ENCODE measurements around the gene KSR1. TPM values are rescaled to one million over a fixed set of nuclear protein-coding genes. Genes with fewer than 3 reads are reported as not detected.
A peak's percentile ranks its signal among the peaks of the same experiment; 100 is the strongest.

The KSR1 gene
- polyA plus RNA-seq, 1 experiment: 28.2 TPM

- H3K4me3 ChIP-seq (ENCODE audit: low read depth, low read length): no peak overlapping the region
- ChIA-PET POLR2A (no interaction called here), CTCF (interaction anchor here (0.6 to 1.8 kb wide), 4 partner anchors 97 to 271 kb away, joined by 3 to 4 read pairs (median 3); no protein-coding TSS in a partner anchor)
- no peaks in the 10 kb centered on the region for H3K27me3 ChIP-seq (ENCODE audit: control insufficient read depth, insufficient read depth, low read length)
- no peaks in the 10 kb centered on the region; the same call in 1 of the 2 replicates for H3K9me3 ChIP-seq (ENCODE audit: control insufficient read depth, insufficient read depth, low read length)
- no peak for DNase-seq (ENCODE audit: low read depth, low spot score)
- no peak for TF ChIP-seq CTCF (IDR thresholded peaks at IDR 0.05; ENCODE audit: low read depth, low read length)
- peak overlapping the region; percentile 11 for H3K27ac ChIP-seq (ENCODE audit: low read depth, low read length)
These were observed 50.3 kb downstream of the KSR1 start for GRCh38 chr17:27506348-27507218.

- TF ChIP-seq CTCF (IDR thresholded peaks at IDR 0.05; ENCODE audit: low read depth, low read length): no peak
- no peak overlapping the region for H3K4me3 ChIP-seq (ENCODE audit: low read depth, low read length)
- DNase-seq (ENCODE audit: low read depth, low spot score): no peak
- POLR2A ChIA-PET: interaction anchor here (0.7 to 1.2 kb wide), 2 partner anchors 25 to 66 kb away, joined by 3 to 4 read pairs; no protein-coding TSS in a partner anchor
- CTCF ChIA-PET: interaction anchor here (1.0 to 3.1 kb wide), 3 partner anchors 11 to 275 kb away, joined by 4 to 11 read pairs (median 5); no protein-coding TSS in a partner anchor
- no peaks in the 10 kb centered on the region for H3K9me3 ChIP-seq (ENCODE audit: control insufficient read depth, insufficient read depth, low read length)
- H3K27ac ChIP-seq (ENCODE audit: low read depth, low read length): no peak overlapping the region
- no peaks in the 10 kb centered on the region for H3K27me3 ChIP-seq (ENCODE audit: control insufficient read depth, insufficient read depth, low read length)
These were observed 55.1 kb downstream of the KSR1 start for GRCh38 chr17:27511168-27511883.

GRCh38 chr17:27512031-27512430, 55.8 kb downstream of the KSR1 start:
- TF ChIP-seq CTCF (IDR thresholded peaks at IDR 0.05; ENCODE audit: low read depth, low read length): no peak
- no peak overlapping the region for H3K4me3 ChIP-seq (ENCODE audit: low read depth, low read length)
- no peaks in the 10 kb centered on the region for H3K27me3 ChIP-seq (ENCODE audit: control insufficient read depth, insufficient read depth, low read length)
- no peak overlapping the region for H3K27ac ChIP-seq (ENCODE audit: low read depth, low read length)
- POLR2A ChIA-PET: interaction anchor here (0.7 to 1.2 kb wide), 3 partner anchors 25 to 66 kb away, joined by 3 to 4 read pairs (median 4); no protein-coding TSS in a partner anchor
- CTCF ChIA-PET: interaction anchor here (1.0 to 3.1 kb wide), 4 partner anchors 10 to 276 kb away, joined by 4 to 11 read pairs (median 4); partner anchors contain the start of gene KSR1
- H3K9me3 ChIP-seq (ENCODE audit: control insufficient read depth, insufficient read depth, low read length): no peaks in the 10 kb centered on the region
- no peak for DNase-seq (ENCODE audit: low read depth, low spot score)

- no peak for TF ChIP-seq CTCF (IDR thresholded peaks at IDR 0.05; ENCODE audit: low read depth, low read length)
- H3K9me3 ChIP-seq (ENCODE audit: control insufficient read depth, insufficient read depth, low read length): no peaks in the 10 kb centered on the region
- DNase-seq (ENCODE audit: low read depth, low spot score): no peak
- ChIA-PET CTCF (interaction anchor here (1.0 to 3.1 kb wide), 4 partner anchors 9 to 277 kb away, joined by 4 to 11 read pairs (median 4); partner anchors contain the start of gene KSR1), POLR2A (interaction anchor here (0.7 to 1.2 kb wide), 4 partner anchors 26 to 66 kb away, joined by 3 to 4 read pairs (median 4); no protein-coding TSS in a partner anchor)
- no peak overlapping the region for H3K4me3 ChIP-seq (ENCODE audit: low read depth, low read length)
- peak overlapping the region; percentile 42 for H3K27ac ChIP-seq (ENCODE audit: low read depth, low read length)
- no peaks in the 10 kb centered on the region for H3K27me3 ChIP-seq (ENCODE audit: control insufficient read depth, insufficient read depth, low read length)
These were observed 56.5 kb downstream of the KSR1 start for GRCh38 chr17:27512511-27513346.

All from AG04450 (cell line).